ENCODE measurements around the gene RFX4. TPM values are rescaled to one million over a fixed set of nuclear protein-coding genes. Genes with fewer than 3 reads are reported as not detected.

RFX4 gene
- total RNA-seq, 6 experiments from 2014 or later, result not detected

DNA sequence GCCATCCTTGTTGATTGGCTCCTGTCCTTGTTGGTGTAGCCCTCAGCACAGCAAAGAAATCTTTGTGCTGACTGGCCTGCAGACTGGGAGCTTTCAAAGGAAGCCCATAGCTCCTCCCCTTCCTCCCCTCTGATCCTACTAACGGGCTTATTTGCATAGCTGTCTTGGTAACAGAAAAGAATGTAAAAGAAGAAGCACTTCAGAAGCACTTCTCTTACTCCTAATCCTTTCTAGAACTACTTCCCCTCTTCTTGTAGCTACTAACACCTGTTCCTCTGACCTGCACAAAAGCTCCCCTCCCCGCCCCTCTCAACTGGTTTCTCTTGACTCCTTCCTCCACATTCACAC, 177.4 kb downstream of the RFX4 start:
- no peaks in the 10 kb centered on the region; the same call in none of the 2 replicates for H3K27me3 Mint-ChIP-seq (ENCODE audit: insufficient read depth)
- no peak overlapping the region for H3K4me3 Mint-ChIP-seq

GRCh38 chr12:106764220-106764619, 181.4 kb downstream of the RFX4 start:
- H3K36me3 Mint-ChIP-seq (ENCODE audit: low read depth), result no peaks in the 10 kb centered on the region
- H3K9me3 Mint-ChIP-seq, result no peaks in the 10 kb centered on the region
- DNase-seq, result no peak
- peaks cover 10% of the 10 kb centered on the region for H3K27me3 Mint-ChIP-seq (ENCODE audit: insufficient read depth)
- TF ChIP-seq, protein P1, sequence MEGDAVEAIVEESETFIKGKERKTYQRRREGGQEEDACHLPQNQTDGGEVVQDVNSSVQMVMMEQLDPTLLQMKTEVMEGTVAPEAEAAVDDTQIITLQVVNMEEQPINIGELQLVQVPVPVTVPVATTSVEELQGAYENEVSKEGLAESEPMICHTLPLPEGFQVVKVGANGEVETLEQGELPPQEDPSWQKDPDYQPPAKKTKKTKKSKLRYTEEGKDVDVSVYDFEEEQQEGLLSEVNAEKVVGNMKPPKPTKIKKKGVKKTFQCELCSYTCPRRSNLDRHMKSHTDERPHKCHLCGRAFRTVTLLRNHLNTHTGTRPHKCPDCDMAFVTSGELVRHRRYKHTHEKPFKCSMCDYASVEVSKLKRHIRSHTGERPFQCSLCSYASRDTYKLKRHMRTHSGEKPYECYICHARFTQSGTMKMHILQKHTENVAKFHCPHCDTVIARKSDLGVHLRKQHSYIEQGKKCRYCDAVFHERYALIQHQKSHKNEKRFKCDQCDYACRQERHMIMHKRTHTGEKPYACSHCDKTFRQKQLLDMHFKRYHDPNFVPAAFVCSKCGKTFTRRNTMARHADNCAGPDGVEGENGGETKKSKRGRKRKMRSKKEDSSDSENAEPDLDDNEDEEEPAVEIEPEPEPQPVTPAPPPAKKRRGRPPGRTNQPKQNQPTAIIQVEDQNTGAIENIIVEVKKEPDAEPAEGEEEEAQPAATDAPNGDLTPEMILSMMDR (IDR thresholded peaks at IDR 0.05), result no peak
- H3K4me1 Mint-ChIP-seq (ENCODE audit: low read depth), result 0 out of 2 replicates have a peak, but pooled peaks cover 6% of the 10 kb centered on the region
- no peak overlapping the region for H3K4me3 Mint-ChIP-seq
- H3K27ac Mint-ChIP-seq, result no peak overlapping the region

More for the DNA sequence above, 177.4 kb downstream of the RFX4 start:
- no peaks in the 10 kb centered on the region for H3K36me3 Mint-ChIP-seq (ENCODE audit: low read depth)
- no peak overlapping the region for H3K27ac Mint-ChIP-seq
- H3K4me1 Mint-ChIP-seq (ENCODE audit: low read depth), result 0 out of 2 replicates have a peak, but pooled peaks cover 6% of the 10 kb centered on the region
- no peaks in the 10 kb centered on the region for H3K9me3 Mint-ChIP-seq
- no peak for DNase-seq
- TF ChIP-seq, protein P1 (IDR thresholded peaks at IDR 0.05), result no peak

DNA sequence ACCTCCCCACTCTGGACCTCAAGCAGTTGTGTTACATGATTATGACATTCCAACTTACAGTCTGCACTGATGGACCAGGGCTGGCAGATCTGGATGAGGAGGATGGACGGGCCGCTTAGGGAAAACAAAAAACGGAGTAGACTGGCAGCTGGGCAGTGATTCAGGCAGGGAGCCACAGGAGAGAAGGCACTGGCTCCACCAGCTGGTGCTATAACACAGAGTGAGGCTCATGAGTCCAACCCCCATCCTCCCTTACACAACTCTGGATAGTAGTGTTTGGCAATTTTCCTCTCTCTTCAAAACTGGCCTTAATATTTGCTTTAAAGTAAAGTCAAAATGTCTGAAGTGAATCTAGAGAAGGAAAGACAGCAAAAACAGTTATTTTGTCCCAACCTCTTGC, 181.9 kb downstream of the RFX4 start:
- Mint-ChIP-seq H3K9me3 (no peaks in the 10 kb centered on the region), H3K36me3 (ENCODE audit: low read depth) (no peaks in the 10 kb centered on the region), H3K27me3 (ENCODE audit: insufficient read depth) (peaks cover 14% of the 10 kb centered on the region), H3K27ac (no peak overlapping the region), H3K4me3 (no peak overlapping the region), H3K4me1 (ENCODE audit: low read depth) (0 out of 2 replicates have a peak, but pooled peaks cover 6% of the 10 kb centered on the region)
- TF ChIP-seq, protein P1 (IDR thresholded peaks at IDR 0.05), result no peak
- no peak for DNase-seq

DNA sequence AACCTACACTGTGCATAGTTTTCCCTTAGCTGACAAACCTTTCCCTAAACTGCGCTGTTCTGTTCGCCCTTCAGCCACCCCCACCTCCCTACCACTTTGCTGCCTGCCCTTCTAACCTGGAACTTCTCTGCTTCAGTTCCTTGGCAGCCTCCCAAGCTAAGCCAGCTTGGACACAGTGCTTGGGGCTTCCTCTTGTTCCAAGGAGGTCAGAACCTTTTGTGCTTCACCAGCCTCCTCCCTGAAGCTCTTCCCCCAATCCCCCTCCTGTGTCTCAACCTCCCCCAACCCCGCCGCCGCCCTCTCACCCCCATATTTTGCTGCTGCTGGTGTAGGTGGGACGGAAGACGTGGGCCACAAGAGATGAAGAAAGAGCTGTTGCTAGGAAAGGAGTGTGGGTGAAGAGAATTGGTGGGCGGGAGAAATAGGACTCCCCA, 183.6 kb downstream of the RFX4 start:
- no peaks in the 10 kb centered on the region for H3K9me3 Mint-ChIP-seq
- peaks cover 16% of the 10 kb centered on the region for H3K27me3 Mint-ChIP-seq (ENCODE audit: insufficient read depth)
- no peaks in the 10 kb centered on the region for H3K4me1 Mint-ChIP-seq (ENCODE audit: low read depth)
- H3K27ac Mint-ChIP-seq, result no peak overlapping the region
- H3K4me3 Mint-ChIP-seq, result no peak overlapping the region
- H3K36me3 Mint-ChIP-seq (ENCODE audit: low read depth), result no peaks in the 10 kb centered on the region
- DNase-seq, result no peak
- TF ChIP-seq, protein P1 (IDR thresholded peaks at IDR 0.05), result no peak

DNA sequence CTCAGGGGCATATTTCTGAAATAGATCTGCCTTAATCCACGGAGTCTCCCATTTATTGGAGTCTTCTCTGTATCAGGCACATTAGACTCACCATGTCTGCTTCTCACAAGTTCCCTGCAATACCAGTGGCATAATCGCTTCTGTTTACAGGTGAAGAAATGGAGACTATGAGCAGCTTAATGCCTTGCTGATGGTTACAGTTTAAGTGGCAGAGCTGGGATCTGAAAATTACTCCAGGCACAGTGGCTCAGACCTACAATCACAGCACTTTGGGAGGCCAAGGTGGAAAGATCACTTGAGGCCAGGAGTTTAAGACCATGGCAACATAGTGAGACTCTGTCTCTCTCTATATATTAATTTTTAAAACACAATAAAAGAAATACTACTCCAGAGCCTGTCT, 184.4 kb downstream of the RFX4 start:
- peaks cover 16% of the 10 kb centered on the region for H3K27me3 Mint-ChIP-seq (ENCODE audit: insufficient read depth)
- no peak for DNase-seq
- no peaks in the 10 kb centered on the region for H3K9me3 Mint-ChIP-seq
- no peaks in the 10 kb centered on the region for H3K36me3 Mint-ChIP-seq (ENCODE audit: low read depth)
- no peaks in the 10 kb centered on the region for H3K4me1 Mint-ChIP-seq (ENCODE audit: low read depth)
- TF ChIP-seq, protein P1 (IDR thresholded peaks at IDR 0.05), result no peak
- no peak overlapping the region for H3K4me3 Mint-ChIP-seq
- H3K27ac Mint-ChIP-seq, result no peak overlapping the region
